K562 (cell line): ENCODE results near the gene HOXD12. TPM values are rescaled to one million over a fixed set of nuclear protein-coding genes. Genes with fewer than 3 reads are reported as not detected.

Source experiments
- ASH1L ChIP-seq: fragments of 450-650 bp; IDR thresholded peaks from 2 replicates; pipeline ENCODE4 v1.6.1; 2018; ENCODE audit warnings: borderline replicate concordance, mild to moderate bottlenecking, low read depth; ENCODE audit not compliant: partially characterized antibody
- CEBPB ChIP-seq: fragments of 450-650 bp; IDR thresholded peaks from 2 replicates; pipeline ENCODE4 v1.6.1; 2016; ENCODE audit warnings: missing genetic modification characterization, missing compliant biosample characterization
- CXXC5 ChIP-seq: fragments of 250-450 bp; sonication (Bioruptor Pico); IDR thresholded peaks from 2 replicates; pipeline ENCODE4 v1.8.0; 2022; ENCODE audit warnings: inconsistent platforms, mild to moderate bottlenecking, moderate library complexity
- E2F4 ChIP-seq: sonication (generic); formaldehyde crosslinking; IDR thresholded peaks from 2 replicates; pipeline ENCODE4 v1.8.0; 2022; ENCODE audit warnings: mild to moderate bottlenecking, low read depth, missing genetic modification reagents
- EGR1 ChIP-seq: fragments of 450-650 bp; conservative IDR thresholded peaks from 2 replicates; pipeline ENCODE4 v1.6.1; 2017; ENCODE audit warnings: mild to moderate bottlenecking
- ETV6 ChIP-seq, 3 experiments: fragments of 150-350 bp in 1 of 3; sonication (generic) in 1 of 3; formaldehyde crosslinking in 1 of 3; IDR thresholded peaks; 2 replicates each; pipeline versions ENCODE4 v1.6.1 to v1.8.0; 2014 to 2022; ENCODE audit warnings: borderline replicate concordance in 2 of 3, low read depth in 2 of 3, antibody characterized with exemption in 1 of 3, low read length in 1 of 3, mild to moderate bottlenecking in 1 of 3, missing genetic modification reagents in 1 of 3
- FOXK2 ChIP-seq, 2 experiments: fragments of 450-650 bp; IDR thresholded peaks in 1 of 2; conservative IDR thresholded peaks in 1 of 2; 2 replicates each; pipeline ENCODE4 v1.6.1; 2016; ENCODE audit warnings: low read depth in 2 of 2, mild to moderate bottlenecking in 1 of 2
- GABPA ChIP-seq: fragments of 200-800 bp; sonication (Bioruptor generic); conservative IDR thresholded peaks from 2 replicates; pipeline ENCODE4 v1.6.1; 2016; ENCODE audit warnings: low read depth, missing genetic modification characterization, missing compliant biosample characterization
- NFE2 ChIP-seq: IDR thresholded peaks from 2 replicates; pipeline ENCODE4 v1.6.1; 2014; ENCODE audit warnings: antibody characterized with exemption, low read depth
- NR4A1 ChIP-seq, 2 experiments: fragments of 250-450 bp in 1 of 2; fragments of 450-650 bp in 1 of 2; sonication (Bioruptor Pico) in 1 of 2; IDR thresholded peaks; 2 replicates each; pipeline versions ENCODE4 v1.4.0 to v1.6.1; 2016 to 2020; ENCODE audit warnings: mild to moderate bottlenecking in 2 of 2, missing compliant biosample characterization in 1 of 2, missing genetic modification characterization in 1 of 2, moderate library complexity in 1 of 2
- PHTF2 ChIP-seq: fragments of 250-450 bp; sonication (Bioruptor Pico); IDR thresholded peaks from 2 replicates; pipeline ENCODE4 v1.5.0; 2021; ENCODE audit warnings: mild to moderate bottlenecking
- PML ChIP-seq: IDR thresholded peaks from 2 replicates; pipeline ENCODE4 v1.6.1; 2012; ENCODE audit warnings: low read length, inconsistent platforms
- PTTG1 ChIP-seq: fragments of 450-650 bp; IDR thresholded peaks from 2 replicates; pipeline ENCODE4 v1.6.1; 2016; ENCODE audit warnings: low read depth, mild to moderate bottlenecking, missing genetic modification characterization, missing compliant biosample characterization
- RB1 ChIP-seq: fragments of 450-650 bp; IDR thresholded peaks from 2 replicates; pipeline ENCODE4 v1.6.1; 2017; ENCODE audit warnings: low read depth, mild to moderate bottlenecking
- SREBF2 ChIP-seq: sonication (generic); formaldehyde crosslinking; IDR thresholded peaks from 2 replicates; pipeline ENCODE4 v1.4.0; 2020; ENCODE audit warnings: mild to moderate bottlenecking, missing genetic modification reagents
- THRA ChIP-seq: fragments of 450-650 bp; IDR thresholded peaks from 2 replicates; pipeline ENCODE4 v1.6.1; 2017; ENCODE audit warnings: mild to moderate bottlenecking, moderate library complexity
- ZKSCAN3 ChIP-seq: fragments of 250-450 bp; sonication (Bioruptor Pico); IDR thresholded peaks from 2 replicates; pipeline ENCODE4 v1.4.0; 2020
- ZNF140 ChIP-seq: fragments of 250-450 bp; sonication (Bioruptor Pico); IDR thresholded peaks from 2 replicates; pipeline ENCODE4 v1.8.0; 2021; ENCODE audit warnings: moderate library complexity, mild to moderate bottlenecking, inconsistent platforms
- ZNF449 ChIP-seq: fragments of 250-450 bp; sonication (Bioruptor Pico); IDR thresholded peaks from 2 replicates; pipeline ENCODE4 v1.8.0; 2022; ENCODE audit warnings: moderate library complexity, mild to moderate bottlenecking, inconsistent platforms
- ZNF511 ChIP-seq: sonication (generic); formaldehyde crosslinking; IDR thresholded peaks from 2 replicates; pipeline ENCODE4 v1.8.0; 2022; ENCODE audit warnings: mild to moderate bottlenecking, missing genetic modification reagents
- ZNF512 ChIP-seq: IDR thresholded peaks from 2 replicates; pipeline ENCODE4 v1.6.1; 2016; ENCODE audit warnings: missing genetic modification characterization, missing compliant biosample characterization
- polyA plus RNA-seq, 8 experiments: library from polyadenylated mRNA; depleted of rRNA in 4 of 8; stranded (reverse) in 5 of 8; unstranded in 3 of 8; fragments of >200 nt; fragmentation: Nextera tagmentation in 2 of 8; fragmentation: Illumina TruSeq in 1 of 8; extraction: Ambion mirVana in 2 of 8; extraction: Trizol in 1 of 8; gene quantifications; 2 replicates each; pipeline versions ENCODE4 v1.2.1 to v1.2.3, GENCODE V29; 2011 to 2014; ENCODE audit warnings: inconsistent platforms in 1 of 8, missing spikeins in 1 of 8
- total RNA-seq, 7 experiments: library from RNA; depleted of rRNA in 6 of 7; stranded (reverse); fragments of >200 nt in 6 of 7; fragmentation: Illumina TruSeq in 2 of 7; extraction: Trizol in 2 of 7; gene quantifications; 2 replicates each; pipeline versions ENCODE4 v1.2.1 to v1.2.3, GENCODE V29; 2011 to 2021; ENCODE audit warnings: low replicate concordance in 1 of 7

The HOXD12 gene
- total and polyA plus RNA-seq, 9 of the 15 experiments (the other 6 are each of a cell fraction or from before 2014, with no cell fraction given), result not detected

- TF ChIP-seq ZNF449 (CRISPR knock-in tag) (no peak), ZNF512 (peak; percentile 30; the same call in 1 of the 2 replicates), EGR1 (peak; percentile 33; the same call in 1 of the 2 replicates), PML (no peak), NR4A1 (CRISPR knock-in tag; IDR thresholded peaks at IDR 0.05) (no peak), NR4A1 (tag; IDR thresholded peaks at IDR 0.05) (peak; percentile 57; the same call in 1 of the 2 replicates), FOXK2 (conservative IDR thresholded peaks at IDR 0.05 in 1 of 2, IDR thresholded peaks at IDR 0.05 in 1 of 2; ENCODE audit: low read depth in 2 of 2) (no peak), CXXC5 (peak; percentile 64), THRA (no peak), E2F4 (CRISPR knock-in tag) (no peak), NFE2 (no peak), SREBF2 (CRISPR knock-in tag) (no peak), ASH1L (no peak), ZNF511 (CRISPR knock-in tag) (peak; percentile 63; the same call in 1 of the 2 replicates), PHTF2 (CRISPR knock-in tag) (no peak), ETV6 (IDR thresholded peaks at IDR 0.05; ENCODE audit: borderline replicate concordance in 1 of 2, low read depth in 2 of 2, low read length in 1 of 2) (no peak), ETV6 (CRISPR knock-in tag; IDR thresholded peaks at IDR 0.05; ENCODE audit: borderline replicate concordance) (no peak), ZKSCAN3 (CRISPR knock-in tag) (no peak), GABPA (tag) (peak; percentile 55; the same call in 1 of the 2 replicates), PTTG1 (tag) (no peak), CEBPB (no peak), ZNF140 (no peak), RB1 (peak; percentile 49; the same call in 1 of the 2 replicates)
Measured at GRCh38 chr2:176080540-176081375, 18.8 kb upstream of the HOXD12 start (continued).
